Measurements from ENCODE around the gene TUBGCP2.
A peak's percentile ranks its signal among the peaks of the same experiment; 100 is the strongest.
"Not testable (repeated sequence)": the region's sequence is repeated elsewhere in the genome, so short reads cannot be mapped to it uniquely, and the experiment has no call there.

TUBGCP2 gene

GRCh38 chr10:133324857-133325260 lies 16.2 kb upstream of the TUBGCP2 start:
- DNase-seq, result no peak

GRCh38 chr10:133324198-133324792 lies 15.6 kb upstream of the TUBGCP2 start:
- peak; percentile 82 for DNase-seq

- not testable (repeated sequence) for DNase-seq
These were observed 13.5 kb upstream of the TUBGCP2 start for GRCh38 chr10:133322064-133322709.

- DNase-seq, result not testable (repeated sequence)
These were observed 12.3 kb upstream of the TUBGCP2 start for GRCh38 chr10:133320852-133321422.

GRCh38 chr10:133318494-133319127 lies 9.9 kb upstream of the TUBGCP2 start:
- peak; percentile 79 for DNase-seq

- no peak for DNase-seq
These were observed 8.1 kb upstream of the TUBGCP2 start for GRCh38 chr10:133316732-133317131.

- no peak for DNase-seq
These were observed 7.6 kb upstream of the TUBGCP2 start for GRCh38 chr10:133316266-133316665.

- DNase-seq, result no peak
These were observed 7.2 kb upstream of the TUBGCP2 start for GRCh38 chr10:133315847-133316246.

- no peak for DNase-seq
These were observed 6.2 kb upstream of the TUBGCP2 start for GRCh38 chr10:133314911-133315310.

GRCh38 chr10:133313192-133313591 lies 4.5 kb upstream of the TUBGCP2 start:
- DNase-seq, result no peak

- DNase-seq, result no peak
These were observed 4.1 kb upstream of the TUBGCP2 start for GRCh38 chr10:133312769-133313145.

GRCh38 chr10:133312016-133312768 lies 3.5 kb upstream of the TUBGCP2 start:
- no peak for DNase-seq

- DNase-seq, result no peak
These were observed 2.9 kb upstream of the TUBGCP2 start for GRCh38 chr10:133311570-133311969.

- no peak for DNase-seq
These were observed 2.1 kb upstream of the TUBGCP2 start for GRCh38 chr10:133310789-133311188.

GRCh38 chr10:133310399-133310755 lies 1.7 kb upstream of the TUBGCP2 start:
- no peak for DNase-seq

- no peak for DNase-seq
These were observed 1.2 kb upstream of the TUBGCP2 start for GRCh38 chr10:133309720-133310398.

- peak; percentile 88 for DNase-seq
These were observed 538 bp upstream of the TUBGCP2 start for GRCh38 chr10:133309100-133309719.

GRCh38 chr10:133307776-133308420 lies 774 bp downstream of the TUBGCP2 start:
- peak; percentile 89 for DNase-seq

GRCh38 chr10:133306941-133307379 lies 1.7 kb downstream of the TUBGCP2 start:
- no peak for DNase-seq

- DNase-seq, result no peak
These were observed 2.6 kb downstream of the TUBGCP2 start for GRCh38 chr10:133306097-133306476.

- DNase-seq, result no peak
These were observed 5.5 kb downstream of the TUBGCP2 start for GRCh38 chr10:133303206-133303605.

GRCh38 chr10:133302230-133302629 lies 6.4 kb downstream of the TUBGCP2 start:
- no peak for DNase-seq

Measured in hematopoietic multipotent progenitor cell treated with erythropoietin and hydrocortisone succinate and interleukin-3 and kit ligand, for 6 days (in vitro differentiated cells).